ENCODE measurements around the gene KRTCAP2. TPM values are rescaled to one million over a fixed set of nuclear protein-coding genes. Genes with fewer than 3 reads are reported as not detected.

The KRTCAP2 gene
- 100 to 1,000 TPM in 1 of 4 donors, 10 to 100 TPM in 3; 65.0 to 155 (median 81.9) TPM for total RNA-seq

DNA sequence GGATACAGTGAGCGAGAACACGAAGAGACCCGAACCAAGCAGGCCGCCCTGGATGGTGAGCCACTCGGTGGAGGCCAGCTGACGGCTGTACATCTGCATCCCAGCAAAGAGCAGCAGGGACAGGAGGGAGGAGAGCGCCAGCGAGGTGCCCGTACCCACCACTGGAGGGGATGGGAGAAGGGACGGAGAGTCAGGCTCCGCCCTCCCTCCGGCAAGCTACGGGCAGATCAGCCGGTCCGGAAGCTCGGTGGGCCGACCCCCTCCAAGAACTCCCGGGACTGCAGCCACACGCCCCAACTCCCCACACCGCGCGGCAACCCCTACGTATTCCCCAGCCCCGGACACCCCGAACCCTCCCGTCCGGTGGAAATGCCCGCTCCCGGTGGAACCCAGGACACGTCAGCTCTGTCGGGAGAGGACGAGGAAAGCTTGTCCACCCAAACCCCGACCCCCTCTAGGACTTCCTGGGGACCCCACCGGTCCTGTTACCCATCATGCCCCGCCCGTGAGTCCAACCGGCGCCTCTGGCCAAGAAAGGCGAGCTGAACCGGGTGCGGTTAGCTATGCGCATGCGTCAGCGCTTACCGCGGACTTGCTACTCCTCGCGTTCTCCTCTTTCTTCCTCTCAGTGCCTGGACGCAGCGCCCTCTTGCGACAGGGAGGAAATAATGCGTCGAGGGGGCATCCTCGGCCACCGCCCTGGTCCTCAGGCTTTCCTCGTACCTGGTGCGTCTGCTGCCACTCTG, at the start of gene KRTCAP2:
Gene KRTCAP2 (minus strand): TSS at position 573 of the 746 bp plus-strand sequence. CDS start 80 bp downstream, at position 493.
- TF ChIP-seq CTCF (IDR thresholded peaks at IDR 0.05; ENCODE audit: low read depth) = no peak

- TF ChIP-seq CTCF (IDR thresholded peaks at IDR 0.05; ENCODE audit: low read depth) = no peak
These were observed 46.5 kb upstream of the KRTCAP2 start for GRCh38 chr1:155219592-155220031.

DNA sequence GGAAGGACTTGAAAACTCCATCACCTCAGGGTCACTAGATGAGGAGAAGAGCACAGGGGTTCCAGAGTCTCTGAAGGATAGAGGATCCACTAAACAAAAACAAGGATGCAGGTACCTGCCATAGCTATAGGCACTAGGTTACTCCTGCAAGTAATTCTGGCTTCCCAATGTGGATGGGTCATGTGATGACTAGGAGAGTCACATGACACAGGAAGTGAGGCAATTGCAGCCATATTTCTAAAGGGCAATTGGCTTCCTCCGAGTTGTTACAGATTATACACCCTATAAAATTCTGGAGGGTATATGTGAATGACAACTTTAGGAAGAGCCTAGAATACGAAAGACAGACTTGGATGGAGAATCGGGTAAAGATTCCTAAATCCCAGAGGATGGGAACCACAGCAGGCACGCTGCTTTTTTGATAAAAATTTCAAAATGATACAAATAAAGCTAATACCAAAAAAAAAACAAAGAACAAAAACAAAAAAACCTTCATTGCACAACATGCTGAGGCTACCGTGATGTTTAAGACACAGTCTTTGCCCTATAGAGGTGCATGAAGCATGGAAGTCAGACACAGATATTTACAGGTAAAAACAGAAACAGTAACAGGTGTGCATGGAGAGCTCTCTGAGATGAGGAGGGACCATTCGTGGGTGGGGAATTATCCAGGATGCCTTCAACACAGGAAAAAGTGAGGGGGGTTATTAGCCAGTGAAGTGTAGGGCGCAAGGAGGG, 45.9 kb upstream of the KRTCAP2 start:
- TF ChIP-seq CTCF (IDR thresholded peaks at IDR 0.05; ENCODE audit: low read depth) = no peak

GRCh38 chr1:155210314-155211104, 37.4 kb upstream of the KRTCAP2 start:
- no peak for TF ChIP-seq CTCF (IDR thresholded peaks at IDR 0.05; ENCODE audit: low read depth)

GRCh38 chr1:155209312-155209721, 36.2 kb upstream of the KRTCAP2 start:
- no peak for TF ChIP-seq CTCF (IDR thresholded peaks at IDR 0.05; ENCODE audit: low read depth)

GRCh38 chr1:155208541-155209311, 35.6 kb upstream of the KRTCAP2 start, which contains the start of gene MTX1:
Gene MTX1 (plus strand): TSS chr1:155208695. CDS start chr1:155208805, 110 bp downstream.
- TF ChIP-seq CTCF (IDR thresholded peaks at IDR 0.05; ENCODE audit: low read depth) = no peak

All from subcutaneous adipose tissue (tissue), 4 donors.